IgD-negative memory B cell (primary cell): Measurements from ENCODE around the gene ZNF804A. TPM values are rescaled to one million over a fixed set of nuclear protein-coding genes. Genes with fewer than 3 reads are reported as not detected.

Source experiments
- H3K27ac Mint-ChIP-seq, 3 donors: one replicate each; pipeline ENCODE4 v1.8.0; 2020 to 2022; ENCODE audit warnings: mild to moderate bottlenecking in 3 of 3, mixed read lengths in 3 of 3, moderate library complexity in 1 of 3
- H3K27me3 Mint-ChIP-seq: one replicate; pipeline ENCODE4 v1.8.0; 2021; ENCODE audit warnings: mixed read lengths
- H3K36me3 Mint-ChIP-seq: one replicate; pipeline ENCODE4 v1.8.0; 2020; ENCODE audit warnings: mild to moderate bottlenecking, mixed read lengths
- H3K4me1 Mint-ChIP-seq, 3 donors: one replicate each; pipeline ENCODE4 v1.8.0; 2020 to 2022; ENCODE audit warnings: mixed read lengths in 3 of 3, mild to moderate bottlenecking in 1 of 3
- H3K4me3 Mint-ChIP-seq, 4 donors: one replicate each; pipeline ENCODE4 v1.8.0; 2020 to 2022; ENCODE audit warnings: mild to moderate bottlenecking in 4 of 4, mixed read lengths in 4 of 4, moderate library complexity in 3 of 4
- H3K9me3 Mint-ChIP-seq, 3 donors: one replicate each; pipeline ENCODE4 v1.8.0; 2020 to 2021; ENCODE audit warnings: mixed read lengths in 3 of 3, mild to moderate bottlenecking in 1 of 3
- polyA plus RNA-seq: library from polyadenylated mRNA; unstranded; fragments of 300-500 nt; fragmentation: Illumina TruSeq; gene quantifications from one replicate; pipeline ENCODE4 v1.2.3, GENCODE V29; 2021

ZNF804A gene
- 4.5 TPM for polyA plus RNA-seq

DNA sequence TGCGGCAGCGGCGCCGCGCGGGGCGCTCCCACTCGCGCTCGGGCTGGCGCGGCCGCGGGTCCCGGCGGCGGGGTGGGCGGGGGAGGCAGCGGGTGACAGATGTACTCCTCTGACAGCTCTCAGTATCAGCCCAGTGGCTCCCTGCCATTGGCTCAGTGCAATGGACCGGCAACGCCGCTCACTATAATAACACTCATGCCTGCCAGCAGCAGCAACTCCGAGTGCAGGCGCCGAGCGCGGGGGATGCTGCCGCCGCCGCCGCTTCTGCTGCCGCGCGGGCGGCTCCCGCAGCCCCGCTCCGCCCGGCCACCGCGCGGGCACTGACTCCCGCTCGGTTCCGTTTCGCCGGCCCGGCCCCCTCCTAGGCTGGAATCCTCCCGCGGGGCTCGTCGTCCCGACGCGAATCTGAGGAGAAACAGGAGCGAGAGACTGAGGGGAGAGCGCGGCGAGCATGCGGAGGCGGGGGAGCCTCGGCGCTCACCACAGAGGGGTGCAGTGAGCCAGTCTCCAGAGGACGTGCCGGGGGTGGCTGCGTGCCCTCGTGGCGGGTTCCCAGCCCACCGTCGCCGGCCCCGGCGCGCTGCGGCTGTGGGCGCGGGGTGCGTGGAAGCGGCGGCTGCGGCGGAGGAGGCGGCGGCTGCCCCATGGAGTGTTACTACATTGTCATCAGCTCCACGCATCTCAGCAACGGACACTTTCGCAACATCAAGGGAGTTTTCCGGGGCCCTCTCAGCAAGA lies at the start of gene ZNF804A:
TSS of gene ZNF804A (plus strand) at position 214 of the 738 bp plus-strand sequence. CDS start at position 645, 431 bp downstream.
- H3K9me3 Mint-ChIP-seq = peaks cover 0 to 5% (median 4%) of the 10 kb centered on the region in 3 donors
- peak within 1 kb of the TSS; percentile 85 to 94 (median 94) for H3K4me3 Mint-ChIP-seq
- peaks cover 19% of the 10 kb centered on the region for H3K27me3 Mint-ChIP-seq
- peak within 1 kb of the TSS; percentile 32 to 87 (median 87) for H3K27ac Mint-ChIP-seq
- no peaks in the 10 kb centered on the region for H3K36me3 Mint-ChIP-seq
- peaks cover 17 to 18% (median 18%) of the 10 kb centered on the region in 3 donors for H3K4me1 Mint-ChIP-seq

DNA sequence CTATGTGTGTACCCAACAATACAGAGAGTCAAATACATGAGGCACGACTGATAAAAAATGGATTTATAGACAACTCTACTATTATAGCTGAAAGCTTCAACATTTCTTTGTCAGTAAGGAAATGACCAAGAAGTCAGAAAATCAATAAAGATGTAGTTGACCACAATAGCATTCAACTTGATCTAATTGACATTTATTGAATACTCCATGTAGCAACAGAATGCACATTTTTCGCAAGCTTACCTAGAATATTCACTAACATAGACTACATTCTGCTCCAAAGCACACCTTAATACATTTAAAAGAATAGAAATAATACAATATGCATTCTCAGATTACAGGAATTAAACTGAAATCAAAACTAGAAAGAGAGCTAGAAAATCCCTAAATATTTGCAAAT lies 49.2 kb upstream of the ZNF804A start:
- no peaks in the 10 kb centered on the region for H3K36me3 Mint-ChIP-seq
- no peak overlapping the region for H3K4me3 Mint-ChIP-seq
- peaks cover 0 to 2% (median 0%) of the 10 kb centered on the region in 3 donors for H3K9me3 Mint-ChIP-seq
- H3K27ac Mint-ChIP-seq = no peak overlapping the region
- no peaks in the 10 kb centered on the region for H3K27me3 Mint-ChIP-seq
- no peaks in the 10 kb centered on the region for H3K4me1 Mint-ChIP-seq

DNA sequence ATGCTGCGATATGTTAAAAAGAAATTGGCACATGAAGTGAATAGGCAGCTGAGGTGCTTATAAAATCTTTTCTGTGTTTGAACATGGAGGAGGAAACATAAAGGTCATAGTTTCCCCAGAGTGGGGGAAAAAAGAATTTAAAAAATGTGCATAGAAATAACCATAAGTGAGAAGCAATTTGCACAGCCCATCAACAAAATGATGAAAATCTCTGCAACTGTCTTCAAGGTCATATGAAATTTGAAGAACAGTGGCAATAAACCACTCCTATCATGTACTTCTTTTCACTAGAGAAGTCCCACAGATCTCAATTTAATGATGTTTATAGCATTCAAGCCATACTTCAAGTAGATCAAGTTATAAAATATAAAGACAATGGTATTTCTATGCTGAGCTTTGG lies 46.7 kb upstream of the ZNF804A start:
- Mint-ChIP-seq H3K27ac (no peak overlapping the region), H3K27me3 (no peaks in the 10 kb centered on the region), H3K4me3 (no peak overlapping the region), H3K9me3 (peaks cover 0 to 2% (median 0%) of the 10 kb centered on the region in 3 donors), H3K4me1 (no peaks in the 10 kb centered on the region), H3K36me3 (no peaks in the 10 kb centered on the region)

DNA sequence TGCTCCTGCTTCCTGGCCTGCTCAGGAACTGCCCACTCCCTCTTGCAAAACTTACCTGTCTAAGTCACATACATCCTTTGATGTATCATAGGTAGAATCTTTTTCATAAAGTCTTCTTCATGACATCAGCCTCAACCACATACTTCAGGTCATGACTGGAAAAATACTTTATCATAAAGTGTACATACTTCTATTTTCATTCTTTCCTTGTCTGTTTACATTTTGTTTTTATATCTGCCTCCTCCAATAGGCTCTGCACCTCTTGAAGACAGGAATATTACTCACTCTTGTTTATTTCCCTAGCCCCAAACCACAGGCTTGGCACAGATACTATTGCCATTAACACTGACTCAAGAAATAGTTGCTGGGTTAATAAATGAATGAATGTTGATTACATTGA lies 43.6 kb upstream of the ZNF804A start:
- no peaks in the 10 kb centered on the region for H3K9me3 Mint-ChIP-seq
- H3K36me3 Mint-ChIP-seq = no peaks in the 10 kb centered on the region
- no peak overlapping the region for H3K27ac Mint-ChIP-seq
- no peak overlapping the region for H3K4me3 Mint-ChIP-seq
- no peaks in the 10 kb centered on the region for H3K4me1 Mint-ChIP-seq
- H3K27me3 Mint-ChIP-seq = no peaks in the 10 kb centered on the region

DNA sequence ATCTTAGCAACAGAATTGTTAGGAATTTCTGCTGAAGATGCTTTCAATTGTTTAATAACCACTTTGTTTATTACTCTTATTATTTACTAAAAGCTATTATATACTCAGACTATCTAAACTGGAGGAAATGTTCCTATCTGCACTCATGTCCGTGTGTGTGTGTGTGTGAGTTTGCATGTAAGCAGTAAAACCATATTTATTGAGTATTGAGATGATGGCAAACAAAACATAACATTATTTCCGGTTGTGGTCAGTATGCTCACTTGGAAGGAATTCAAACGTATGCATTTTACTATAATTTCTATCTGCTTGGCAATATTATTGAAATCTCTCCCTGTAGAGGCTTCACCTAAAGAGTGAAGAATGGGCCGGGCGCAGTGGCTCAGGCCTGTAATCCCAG lies 43.0 kb upstream of the ZNF804A start:
- Mint-ChIP-seq H3K36me3 (no peaks in the 10 kb centered on the region), H3K27ac (no peak overlapping the region), H3K4me3 (no peak overlapping the region), H3K4me1 (no peaks in the 10 kb centered on the region), H3K27me3 (no peaks in the 10 kb centered on the region), H3K9me3 (no peaks in the 10 kb centered on the region)

DNA sequence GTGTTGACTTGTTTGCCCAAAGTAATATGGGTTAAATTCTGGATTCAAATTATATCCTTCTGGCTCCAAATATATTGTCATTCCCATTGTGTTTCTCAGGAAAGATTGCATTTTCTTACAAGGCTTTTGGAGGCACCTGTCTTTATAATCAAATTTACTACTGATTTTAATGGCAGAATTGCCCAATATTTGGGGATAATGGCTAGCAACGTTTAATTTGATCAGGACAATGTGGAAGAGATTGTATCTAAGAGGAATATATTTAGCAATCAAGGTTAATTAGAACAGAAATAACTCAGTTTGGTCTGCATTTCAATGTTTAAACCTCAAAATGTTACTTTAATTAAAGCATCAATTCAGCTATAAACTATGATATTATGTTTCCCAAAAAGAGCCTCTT lies 41.7 kb upstream of the ZNF804A start:
- Mint-ChIP-seq H3K4me3 (no peak overlapping the region), H3K27me3 (no peaks in the 10 kb centered on the region), H3K36me3 (no peaks in the 10 kb centered on the region), H3K9me3 (no peaks in the 10 kb centered on the region), H3K27ac (no peak overlapping the region), H3K4me1 (no peaks in the 10 kb centered on the region)

DNA sequence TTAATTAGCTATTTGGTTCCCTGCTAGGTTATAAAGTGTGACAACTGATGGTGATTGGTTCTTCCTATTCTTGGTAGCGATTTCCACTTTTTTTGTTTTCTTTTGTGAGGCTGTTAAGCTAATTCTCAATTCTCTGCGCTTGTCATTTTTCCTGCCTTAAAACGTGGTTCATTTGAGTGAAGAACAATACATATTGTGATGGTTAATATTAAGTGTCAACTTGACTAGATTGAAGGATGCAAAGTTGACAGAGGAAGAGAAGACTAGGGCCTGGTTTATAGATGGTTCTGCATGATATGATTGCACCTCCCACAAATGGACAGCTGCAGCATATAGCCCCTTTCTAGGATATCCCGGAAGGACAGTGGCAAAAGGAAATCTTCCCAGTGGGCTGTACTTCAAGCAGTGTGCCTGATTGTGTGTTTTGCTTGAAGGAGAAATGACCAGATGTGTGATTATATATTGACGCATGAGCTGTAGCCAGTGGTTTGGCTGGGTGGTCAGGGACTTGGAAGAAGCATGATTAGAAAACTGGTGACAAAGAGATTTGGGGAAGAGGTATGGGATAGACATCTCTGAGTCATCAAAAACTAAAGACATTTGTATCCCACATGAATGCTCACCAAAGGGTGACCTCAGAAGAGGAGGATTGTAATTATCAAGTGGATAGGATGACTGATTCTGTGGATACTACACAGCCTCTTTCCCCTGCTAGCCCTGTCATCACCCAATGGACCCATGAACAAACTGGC lies 39.4 kb upstream of the ZNF804A start:
- Mint-ChIP-seq H3K4me1 (no peaks in the 10 kb centered on the region), H3K36me3 (no peaks in the 10 kb centered on the region), H3K4me3 (no peak overlapping the region), H3K27me3 (no peaks in the 10 kb centered on the region), H3K9me3 (no peaks in the 10 kb centered on the region), H3K27ac (no peak overlapping the region)

DNA sequence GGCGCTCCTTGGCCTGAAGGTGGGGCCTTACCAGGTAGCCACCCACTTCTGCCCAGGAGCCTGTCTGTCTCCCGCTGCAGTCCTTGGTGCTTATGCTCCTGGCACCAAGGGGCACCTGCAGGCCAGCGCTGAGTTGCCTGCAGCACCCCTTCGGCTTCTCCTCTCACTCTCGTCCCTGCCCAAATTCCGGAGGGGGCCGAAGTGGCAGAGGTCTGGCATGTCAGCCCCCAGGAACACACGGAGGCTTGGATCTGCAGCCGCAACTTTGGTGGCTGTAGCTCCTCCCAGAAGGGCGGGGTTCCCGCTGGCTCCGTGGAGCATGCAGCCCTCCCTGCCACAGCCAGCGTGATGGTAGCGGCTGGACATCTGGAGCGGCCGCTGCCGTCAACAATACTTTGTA lies 37.7 kb upstream of the ZNF804A start:
- peak overlapping the region in 1 of 3 donors; percentile 73 for H3K27ac Mint-ChIP-seq
- H3K4me3 Mint-ChIP-seq = no peak overlapping the region
- no peaks in the 10 kb centered on the region for H3K9me3 Mint-ChIP-seq
- no peaks in the 10 kb centered on the region for H3K4me1 Mint-ChIP-seq
- H3K27me3 Mint-ChIP-seq = no peaks in the 10 kb centered on the region
- no peaks in the 10 kb centered on the region for H3K36me3 Mint-ChIP-seq

DNA sequence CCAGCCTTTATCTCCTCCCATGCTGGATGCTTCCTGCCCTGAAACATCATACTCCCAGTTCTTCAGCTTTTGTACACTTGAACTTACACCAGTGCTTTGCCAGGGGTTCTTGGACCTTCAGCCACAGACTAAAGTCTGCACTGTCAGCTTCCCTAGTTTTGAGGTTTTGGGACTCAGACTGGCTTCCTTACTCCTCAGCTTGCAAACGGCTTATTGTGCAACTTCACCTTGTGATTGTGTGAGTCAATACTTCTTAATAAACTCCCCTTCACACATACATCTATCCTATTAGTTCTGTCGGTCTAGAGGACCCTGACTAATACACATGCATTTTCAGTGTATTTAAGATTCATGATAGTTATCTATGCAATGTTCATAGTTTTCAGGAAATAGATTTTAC lies 35.8 kb upstream of the ZNF804A start:
- peaks cover 0 to 2% (median 0%) of the 10 kb centered on the region in 3 donors for H3K4me1 Mint-ChIP-seq
- no peak overlapping the region for H3K4me3 Mint-ChIP-seq
- H3K27ac Mint-ChIP-seq = no peak overlapping the region
- H3K27me3 Mint-ChIP-seq = no peaks in the 10 kb centered on the region
- no peaks in the 10 kb centered on the region for H3K9me3 Mint-ChIP-seq
- H3K36me3 Mint-ChIP-seq = no peaks in the 10 kb centered on the region

DNA sequence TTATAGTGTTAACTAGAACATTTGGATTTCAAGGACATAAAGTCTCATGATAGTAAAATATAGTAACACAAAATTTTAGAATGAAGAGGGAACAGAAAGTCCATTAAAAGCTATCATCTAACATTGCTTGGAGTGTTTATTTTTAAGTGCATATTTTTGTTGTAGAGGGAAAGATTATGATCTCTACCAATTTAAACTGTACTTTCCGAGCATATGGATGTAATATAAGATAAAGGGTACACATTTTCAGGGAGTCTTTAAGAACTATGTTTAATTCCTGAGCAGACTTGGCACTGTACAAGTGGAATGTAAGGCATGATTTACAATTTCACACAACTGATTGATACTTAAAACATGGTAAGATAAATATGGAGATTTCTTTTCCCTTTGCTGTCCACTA lies 34.2 kb upstream of the ZNF804A start:
- Mint-ChIP-seq H3K27me3 (no peaks in the 10 kb centered on the region), H3K36me3 (no peaks in the 10 kb centered on the region), H3K27ac (no peak overlapping the region), H3K4me1 (peaks cover 0 to 2% (median 0%) of the 10 kb centered on the region in 3 donors), H3K4me3 (no peak overlapping the region), H3K9me3 (no peaks in the 10 kb centered on the region)

DNA sequence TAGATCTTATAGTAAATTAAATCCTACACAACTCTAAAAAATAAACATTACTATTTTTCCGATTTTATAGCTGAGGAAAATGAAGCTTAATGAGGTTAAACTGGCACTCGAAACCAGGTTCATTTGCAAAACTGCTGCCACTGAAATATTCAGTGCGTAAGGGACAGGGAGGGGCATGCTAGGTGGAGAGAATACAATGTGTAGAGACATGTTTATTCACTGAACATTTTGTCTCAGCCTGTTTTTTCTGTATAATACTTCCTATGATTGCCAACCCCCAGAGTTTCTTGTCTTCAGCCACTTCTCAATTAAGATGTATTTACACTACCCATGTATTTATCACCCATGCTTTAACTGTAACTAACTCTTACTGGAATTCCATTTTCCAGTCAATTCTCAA lies 31.6 kb upstream of the ZNF804A start:
- Mint-ChIP-seq H3K27ac (no peak overlapping the region), H3K27me3 (no peaks in the 10 kb centered on the region), H3K36me3 (no peaks in the 10 kb centered on the region), H3K9me3 (no peaks in the 10 kb centered on the region), H3K4me1 (peaks cover 0 to 2% (median 0%) of the 10 kb centered on the region in 3 donors), H3K4me3 (no peak overlapping the region)

DNA sequence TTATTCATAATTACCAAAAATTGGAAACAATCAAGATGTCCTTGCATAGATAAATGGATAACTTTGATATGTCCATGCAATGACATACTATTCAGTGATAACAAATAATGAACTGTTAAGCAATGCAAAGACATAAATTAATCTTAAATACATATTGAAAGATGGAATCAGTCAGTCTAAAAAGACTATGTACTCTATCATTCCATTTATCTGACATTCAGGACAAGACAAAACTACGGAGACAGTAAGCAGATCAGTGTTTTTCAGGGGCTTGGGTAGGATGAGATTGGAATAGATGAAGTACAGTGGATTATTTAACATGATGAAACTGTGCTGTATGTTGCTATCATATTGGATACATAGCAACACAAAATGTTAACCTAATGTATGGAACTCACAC lies 21.3 kb upstream of the ZNF804A start:
- Mint-ChIP-seq H3K27ac (no peak overlapping the region), H3K27me3 (no peaks in the 10 kb centered on the region), H3K9me3 (peaks cover 0 to 4% (median 0%) of the 10 kb centered on the region in 3 donors), H3K4me1 (no peaks in the 10 kb centered on the region), H3K36me3 (no peaks in the 10 kb centered on the region), H3K4me3 (no peak overlapping the region)

DNA sequence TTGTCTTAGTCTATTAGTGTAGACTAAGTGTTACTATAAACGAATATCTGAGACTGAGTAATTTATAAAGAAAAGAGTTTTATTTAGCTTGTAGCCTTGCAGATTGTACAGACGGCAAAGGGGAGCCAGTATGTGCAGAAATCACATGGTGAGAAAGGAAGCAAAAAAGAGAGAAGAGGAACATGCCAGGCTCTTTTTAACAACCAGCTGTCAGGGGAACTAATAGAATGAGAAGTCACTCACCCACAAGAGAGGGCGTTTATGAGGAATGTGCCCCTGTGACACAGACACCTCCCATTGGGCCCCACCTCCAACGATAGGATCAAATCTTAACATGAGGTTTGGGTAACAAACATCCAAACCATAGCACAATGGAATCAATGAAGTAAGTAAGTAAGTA lies 20.6 kb upstream of the ZNF804A start:
- Mint-ChIP-seq H3K4me1 (no peaks in the 10 kb centered on the region), H3K36me3 (no peaks in the 10 kb centered on the region), H3K9me3 (peaks cover 0 to 4% (median 0%) of the 10 kb centered on the region in 3 donors), H3K4me3 (no peak overlapping the region), H3K27ac (no peak overlapping the region), H3K27me3 (no peaks in the 10 kb centered on the region)

DNA sequence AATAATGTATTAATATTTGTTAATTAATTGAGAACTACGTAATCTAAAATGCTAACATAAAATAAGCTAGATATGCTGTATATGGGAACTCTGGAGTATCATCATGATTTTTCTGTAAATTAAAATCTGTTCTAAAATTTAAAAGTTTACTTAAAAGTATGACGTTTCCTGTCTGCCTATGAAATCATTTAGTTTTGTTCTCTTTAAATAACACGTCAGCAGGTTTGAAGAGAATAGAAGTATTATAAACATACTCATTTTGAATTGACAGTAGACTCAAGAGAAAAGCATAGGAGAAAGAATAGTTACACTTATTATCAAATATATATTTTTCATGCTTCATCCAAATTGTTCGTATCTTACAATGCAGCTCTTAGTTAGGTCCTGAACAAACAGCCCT lies 19.1 kb upstream of the ZNF804A start:
- Mint-ChIP-seq H3K27me3 (no peaks in the 10 kb centered on the region), H3K4me3 (no peak overlapping the region), H3K4me1 (no peaks in the 10 kb centered on the region), H3K36me3 (no peaks in the 10 kb centered on the region), H3K9me3 (no peaks in the 10 kb centered on the region), H3K27ac (no peak overlapping the region)

DNA sequence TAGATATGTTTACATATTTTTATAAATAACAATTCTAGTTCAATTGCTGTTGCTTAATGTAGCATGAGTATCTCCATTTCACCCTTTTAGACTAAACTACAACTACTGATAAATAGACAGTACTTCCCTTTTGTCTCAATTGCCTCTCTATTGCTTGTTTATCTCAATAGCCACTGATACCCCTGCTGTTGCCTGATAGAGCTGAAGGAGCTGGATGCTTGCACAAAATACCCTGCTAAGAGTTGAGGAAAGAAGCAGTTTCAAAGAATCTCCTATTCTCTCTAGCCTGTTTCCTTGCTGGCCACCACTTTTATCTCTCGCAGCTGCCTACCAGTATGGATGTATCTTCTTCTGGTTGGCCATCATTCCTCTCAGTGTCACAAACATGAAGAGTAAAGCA lies 16.9 kb upstream of the ZNF804A start:
- Mint-ChIP-seq H3K4me3 (no peak overlapping the region), H3K9me3 (no peaks in the 10 kb centered on the region), H3K27ac (no peak overlapping the region), H3K36me3 (no peaks in the 10 kb centered on the region), H3K27me3 (no peaks in the 10 kb centered on the region), H3K4me1 (no peaks in the 10 kb centered on the region)

DNA sequence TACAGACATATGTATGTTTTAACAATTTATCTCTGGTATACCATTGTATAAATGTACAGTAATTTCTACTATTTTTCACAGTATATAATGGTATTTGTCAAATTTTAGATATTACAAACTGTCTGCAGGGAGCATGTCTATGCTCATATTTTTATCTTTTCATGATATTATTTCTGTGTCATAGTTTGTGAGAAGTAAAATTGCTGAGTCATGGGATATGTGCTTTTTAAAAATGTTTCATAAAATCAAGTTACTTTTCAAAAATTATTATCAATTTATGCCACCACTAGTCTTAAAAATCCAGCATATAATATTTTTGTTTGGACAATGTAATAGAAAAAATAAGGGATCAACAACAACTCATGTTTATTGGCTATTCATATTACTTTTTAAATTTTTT lies 9.1 kb upstream of the ZNF804A start:
- H3K4me3 Mint-ChIP-seq = no peak overlapping the region
- no peak overlapping the region for H3K27ac Mint-ChIP-seq
- H3K4me1 Mint-ChIP-seq = peaks cover 0 to 2% (median 0%) of the 10 kb centered on the region in 3 donors
- no peaks in the 10 kb centered on the region for H3K36me3 Mint-ChIP-seq
- H3K27me3 Mint-ChIP-seq = no peaks in the 10 kb centered on the region
- H3K9me3 Mint-ChIP-seq = peaks cover 0 to 1% (median 0%) of the 10 kb centered on the region in 3 donors
